NCI-H2171 (cell line): ENCODE data around the gene GCK.
"Not testable (repeated sequence)": the region's sequence is repeated elsewhere in the genome, so short reads cannot be mapped to it uniquely, and the experiment has no call there.

Source experiments
- DNase-seq: peaks from one replicate; lab custom pipeline; 2025; lab: John Stamatoyannopoulos, UW

The GCK gene

GRCh38 chr7:44142028-44142427 lies 47.2 kb downstream of the GCK start:
- DNase-seq = no peak

GRCh38 chr7:44141221-44141850 lies 47.9 kb downstream of the GCK start, which contains the start of gene MYL7:
Gene MYL7, minus strand, starts transcription at chr7:44141332. Its CDS starts 27 bp downstream, at chr7:44141305.
- DNase-seq = no peak

GRCh38 chr7:44140341-44140740 lies 48.9 kb downstream of the GCK start:
- DNase-seq = no peak

- DNase-seq = no peak
Measured at GRCh38 chr7:44139311-44140010, 49.8 kb downstream of the GCK start.

- no peak for DNase-seq
Measured at GRCh38 chr7:44138698-44139097, 50.5 kb downstream of the GCK start.

- DNase-seq = no peak
Measured at GRCh38 chr7:44136731-44137130, 52.5 kb downstream of the GCK start.

- DNase-seq = no peak
Measured at GRCh38 chr7:44134943-44135628, 54.2 kb downstream of the GCK start.

GRCh38 chr7:44133295-44133694 lies 55.9 kb downstream of the GCK start:
- DNase-seq = no peak

- DNase-seq = no peak
Measured at GRCh38 chr7:44132039-44132438, 57.2 kb downstream of the GCK start.

- no peak for DNase-seq
Measured at GRCh38 chr7:44131173-44132029, 57.8 kb downstream of the GCK start.

- peak; percentile 31 for DNase-seq
Measured at GRCh38 chr7:44128721-44129582, 60.3 kb downstream of the GCK start.

GRCh38 chr7:44127161-44127560 lies 62.1 kb downstream of the GCK start:
- DNase-seq = no peak

- not testable (repeated sequence) for DNase-seq
Measured at GRCh38 chr7:44126574-44126973, 62.7 kb downstream of the GCK start.

GRCh38 chr7:44124822-44125202 lies 64.4 kb downstream of the GCK start:
- DNase-seq = no peak

GRCh38 chr7:44123190-44124003 lies 65.8 kb downstream of the GCK start, which contains the start of gene POLD2:
Gene POLD2, minus strand, starts transcription at chr7:44123548. Its CDS starts 1,495 bp downstream, at chr7:44122053.
- DNase-seq = peak; percentile 97

GRCh38 chr7:44122529-44122928 lies 66.7 kb downstream of the GCK start:
- DNase-seq = no peak

- DNase-seq = no peak
Measured at GRCh38 chr7:44121761-44122420, 67.3 kb downstream of the GCK start.

GRCh38 chr7:44120395-44120794 lies 68.8 kb downstream of the GCK start:
- DNase-seq = no peak

GRCh38 chr7:44119829-44120380 lies 69.3 kb downstream of the GCK start:
- DNase-seq = no peak
